ENCODE results near the gene GPR31.
A peak's percentile ranks its signal among the peaks of the same experiment; 100 is the strongest.

Gene GPR31

GRCh38 chr6:167153521-167153959, 4.2 kb downstream of the GPR31 start:
- H3K36me3 Mint-ChIP-seq (ENCODE audit: low read depth), result no peaks in the 10 kb centered on the region
- DNase-seq, result no peak
- H3K9me3 Mint-ChIP-seq, result no peaks in the 10 kb centered on the region
- H3K27me3 Mint-ChIP-seq, result peaks cover 2% of the 10 kb centered on the region
- ATAC-seq, result no peak
- H3K27ac Mint-ChIP-seq, result no peak overlapping the region
- peak overlapping the region; percentile 61 for H3K4me3 Mint-ChIP-seq
- H3K4me1 Mint-ChIP-seq, result peaks cover 28% of the 10 kb centered on the region

GRCh38 chr6:167152862-167153261, 4.9 kb downstream of the GPR31 start:
- Mint-ChIP-seq H3K36me3 (ENCODE audit: low read depth) (no peaks in the 10 kb centered on the region), H3K27ac (peak overlapping the region; percentile 25), H3K9me3 (no peaks in the 10 kb centered on the region), H3K4me1 (peaks cover 30% of the 10 kb centered on the region), H3K4me3 (peak overlapping the region; percentile 61), H3K27me3 (peaks cover 2% of the 10 kb centered on the region)
- ATAC-seq (peak; percentile 48), DNase-seq (no peak)

GRCh38 chr6:167151648-167152047, 6.1 kb downstream of the GPR31 start:
- ATAC-seq (no peak), DNase-seq (no peak)
- H3K27ac Mint-ChIP-seq, result no peak overlapping the region
- H3K4me3 Mint-ChIP-seq, result no peak overlapping the region
- H3K36me3 Mint-ChIP-seq (ENCODE audit: low read depth), result no peaks in the 10 kb centered on the region
- H3K4me1 Mint-ChIP-seq, result peaks cover 30% of the 10 kb centered on the region
- H3K27me3 Mint-ChIP-seq, result peaks cover 3% of the 10 kb centered on the region
- H3K9me3 Mint-ChIP-seq, result no peaks in the 10 kb centered on the region

GRCh38 chr6:167150941-167151549, 6.7 kb downstream of the GPR31 start:
- peaks cover 4% of the 10 kb centered on the region for H3K27me3 Mint-ChIP-seq
- H3K4me1 Mint-ChIP-seq, result peaks cover 30% of the 10 kb centered on the region
- peak; percentile 58 for ATAC-seq
- H3K9me3 Mint-ChIP-seq, result no peaks in the 10 kb centered on the region
- DNase-seq, result no peak
- H3K4me3 Mint-ChIP-seq, result no peak overlapping the region
- no peaks in the 10 kb centered on the region for H3K36me3 Mint-ChIP-seq (ENCODE audit: low read depth)
- H3K27ac Mint-ChIP-seq, result peak overlapping the region; percentile 2

- Mint-ChIP-seq H3K27ac (no peak overlapping the region), H3K4me3 (no peak overlapping the region), H3K4me1 (peaks cover 30% of the 10 kb centered on the region), H3K27me3 (peaks cover 9% of the 10 kb centered on the region), H3K36me3 (ENCODE audit: low read depth) (no peaks in the 10 kb centered on the region), H3K9me3 (no peaks in the 10 kb centered on the region)
- no peak for DNase-seq
- ATAC-seq, result no peak
These were observed 8.8 kb downstream of the GPR31 start for GRCh38 chr6:167148997-167149396.

GRCh38 chr6:167148021-167148420, 9.8 kb downstream of the GPR31 start:
- H3K27ac Mint-ChIP-seq, result no peak overlapping the region
- DNase-seq, result no peak
- H3K9me3 Mint-ChIP-seq, result no peaks in the 10 kb centered on the region
- peaks cover 22% of the 10 kb centered on the region for H3K4me1 Mint-ChIP-seq
- no peaks in the 10 kb centered on the region for H3K36me3 Mint-ChIP-seq (ENCODE audit: low read depth)
- H3K27me3 Mint-ChIP-seq, result peaks cover 7% of the 10 kb centered on the region
- no peak for ATAC-seq
- H3K4me3 Mint-ChIP-seq, result no peak overlapping the region

GRCh38 chr6:167146977-167147376, 10.8 kb downstream of the GPR31 start:
- no peak for ATAC-seq
- Mint-ChIP-seq H3K4me1 (peaks cover 21% of the 10 kb centered on the region), H3K27me3 (peaks cover 7% of the 10 kb centered on the region), H3K36me3 (ENCODE audit: low read depth) (no peaks in the 10 kb centered on the region), H3K4me3 (no peak overlapping the region), H3K27ac (no peak overlapping the region), H3K9me3 (no peaks in the 10 kb centered on the region)
- no peak for DNase-seq

- no peak overlapping the region for H3K27ac Mint-ChIP-seq
- H3K27me3 Mint-ChIP-seq, result peaks cover 7% of the 10 kb centered on the region
- ATAC-seq, result no peak
- no peak overlapping the region for H3K4me3 Mint-ChIP-seq
- DNase-seq, result no peak
- H3K9me3 Mint-ChIP-seq, result no peaks in the 10 kb centered on the region
- no peaks in the 10 kb centered on the region for H3K36me3 Mint-ChIP-seq (ENCODE audit: low read depth)
- peaks cover 18% of the 10 kb centered on the region for H3K4me1 Mint-ChIP-seq
These were observed 11.6 kb downstream of the GPR31 start for GRCh38 chr6:167146135-167146534.

GRCh38 chr6:167145461-167145860, 12.3 kb downstream of the GPR31 start:
- H3K4me1 Mint-ChIP-seq, result peaks cover 16% of the 10 kb centered on the region
- DNase-seq (no peak), ATAC-seq (no peak)
- H3K4me3 Mint-ChIP-seq, result no peak overlapping the region
- H3K36me3 Mint-ChIP-seq (ENCODE audit: low read depth), result no peaks in the 10 kb centered on the region
- peaks cover 7% of the 10 kb centered on the region for H3K27me3 Mint-ChIP-seq
- no peaks in the 10 kb centered on the region for H3K9me3 Mint-ChIP-seq
- H3K27ac Mint-ChIP-seq, result no peak overlapping the region

- Mint-ChIP-seq H3K9me3 (no peaks in the 10 kb centered on the region), H3K36me3 (ENCODE audit: low read depth) (no peaks in the 10 kb centered on the region), H3K4me3 (no peak overlapping the region), H3K27ac (no peak overlapping the region), H3K4me1 (peaks cover 16% of the 10 kb centered on the region), H3K27me3 (peaks cover 8% of the 10 kb centered on the region)
- no peak for DNase-seq
- ATAC-seq, result no peak
These were observed 14.7 kb downstream of the GPR31 start for GRCh38 chr6:167143041-167143440.

- no peak overlapping the region for H3K27ac Mint-ChIP-seq
- H3K4me1 Mint-ChIP-seq, result peaks cover 15% of the 10 kb centered on the region
These were observed 15.4 kb downstream of the GPR31 start for GRCh38 chr6:167142433-167142761.

GRCh38 chr6:167141667-167142432, 15.9 kb downstream of the GPR31 start:
- Mint-ChIP-seq H3K27ac (no peak overlapping the region), H3K4me3 (no peak overlapping the region)

More at GRCh38 chr6:167142433-167142761, 15.4 kb downstream of the GPR31 start:
- DNase-seq (no peak), ATAC-seq (no peak)
- peaks cover 8% of the 10 kb centered on the region for H3K27me3 Mint-ChIP-seq
- H3K9me3 Mint-ChIP-seq, result no peaks in the 10 kb centered on the region
- H3K4me3 Mint-ChIP-seq, result no peak overlapping the region
- H3K36me3 Mint-ChIP-seq (ENCODE audit: low read depth), result no peaks in the 10 kb centered on the region

GRCh38 chr6:167140589-167141474, 16.9 kb downstream of the GPR31 start:
- H3K27me3 Mint-ChIP-seq, result peaks cover 7% of the 10 kb centered on the region
- DNase-seq (no peak), ATAC-seq (no peak)
- H3K4me1 Mint-ChIP-seq, result peaks cover 15% of the 10 kb centered on the region
- H3K36me3 Mint-ChIP-seq (ENCODE audit: low read depth), result no peaks in the 10 kb centered on the region
- no peaks in the 10 kb centered on the region for H3K9me3 Mint-ChIP-seq
- no peak overlapping the region for H3K4me3 Mint-ChIP-seq
- H3K27ac Mint-ChIP-seq, result no peak overlapping the region

More at GRCh38 chr6:167141667-167142432, 15.9 kb downstream of the GPR31 start:
- no peaks in the 10 kb centered on the region for H3K36me3 Mint-ChIP-seq (ENCODE audit: low read depth)
- peak; percentile 58 for DNase-seq
- peaks cover 15% of the 10 kb centered on the region for H3K4me1 Mint-ChIP-seq
- no peaks in the 10 kb centered on the region for H3K9me3 Mint-ChIP-seq
- H3K27me3 Mint-ChIP-seq, result peaks cover 8% of the 10 kb centered on the region
- peak; percentile 80 for ATAC-seq

GRCh38 chr6:167139761-167140160, 18.0 kb downstream of the GPR31 start:
- no peak overlapping the region for H3K27ac Mint-ChIP-seq
- H3K4me1 Mint-ChIP-seq, result peaks cover 15% of the 10 kb centered on the region
- H3K36me3 Mint-ChIP-seq (ENCODE audit: low read depth), result no peaks in the 10 kb centered on the region
- peaks cover 7% of the 10 kb centered on the region for H3K27me3 Mint-ChIP-seq
- no peak for DNase-seq
- no peak overlapping the region for H3K4me3 Mint-ChIP-seq
- no peak for ATAC-seq
- no peaks in the 10 kb centered on the region for H3K9me3 Mint-ChIP-seq

All from activated naive CD8-positive, alpha-beta T cell treated with anti-CD3 and anti-CD28 coated beads, Interleukin-2, amount 50 U/mL, for 24 hours (primary cell).